IMR-90 (cell line): Measurements from ENCODE around the gene SLC1A5.

Experiments used
- CHD1 ChIP-seq: IDR thresholded peaks from 2 replicates; pipeline ENCODE4 v1.6.1; 2012; ENCODE audit warnings: low read depth, low read length, improper control_type of control experiment
- MXI1 ChIP-seq: IDR thresholded peaks from 2 replicates; pipeline ENCODE4 v1.6.1; 2012; ENCODE audit warnings: low read depth, mild to moderate bottlenecking, low read length, moderate library complexity, borderline replicate concordance
- POLR2A ChIP-seq: IDR thresholded peaks from 2 replicates; pipeline ENCODE4 v1.6.1; 2012; ENCODE audit warnings: mild to moderate bottlenecking, low read depth, low read length
- RCOR1 ChIP-seq: IDR thresholded peaks from 2 replicates; pipeline ENCODE4 v1.6.1; 2012; ENCODE audit warnings: mild to moderate bottlenecking, low read length, improper control_type of control experiment; ENCODE audit not compliant: insufficient replicate concordance
- TF ChIP-seq, protein P1 (sequence below): conservative IDR thresholded peaks from 2 replicates; pipeline ENCODE4 v1.5.1; 2012; ENCODE audit warnings: mild to moderate bottlenecking, low read depth, low read length, improper control_type of control experiment

GRCh38 chr19:46745521-46746280 lies 42.7 kb downstream of the SLC1A5 start, which contains the start of gene FKRP:
- peak; percentile 41; the same call in 1 of the 2 replicates for TF ChIP-seq MXI1
- TF ChIP-seq, protein P1, sequence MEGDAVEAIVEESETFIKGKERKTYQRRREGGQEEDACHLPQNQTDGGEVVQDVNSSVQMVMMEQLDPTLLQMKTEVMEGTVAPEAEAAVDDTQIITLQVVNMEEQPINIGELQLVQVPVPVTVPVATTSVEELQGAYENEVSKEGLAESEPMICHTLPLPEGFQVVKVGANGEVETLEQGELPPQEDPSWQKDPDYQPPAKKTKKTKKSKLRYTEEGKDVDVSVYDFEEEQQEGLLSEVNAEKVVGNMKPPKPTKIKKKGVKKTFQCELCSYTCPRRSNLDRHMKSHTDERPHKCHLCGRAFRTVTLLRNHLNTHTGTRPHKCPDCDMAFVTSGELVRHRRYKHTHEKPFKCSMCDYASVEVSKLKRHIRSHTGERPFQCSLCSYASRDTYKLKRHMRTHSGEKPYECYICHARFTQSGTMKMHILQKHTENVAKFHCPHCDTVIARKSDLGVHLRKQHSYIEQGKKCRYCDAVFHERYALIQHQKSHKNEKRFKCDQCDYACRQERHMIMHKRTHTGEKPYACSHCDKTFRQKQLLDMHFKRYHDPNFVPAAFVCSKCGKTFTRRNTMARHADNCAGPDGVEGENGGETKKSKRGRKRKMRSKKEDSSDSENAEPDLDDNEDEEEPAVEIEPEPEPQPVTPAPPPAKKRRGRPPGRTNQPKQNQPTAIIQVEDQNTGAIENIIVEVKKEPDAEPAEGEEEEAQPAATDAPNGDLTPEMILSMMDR: no peak
- no peak for TF ChIP-seq CHD1
- no peak for TF ChIP-seq RCOR1
- no peak for TF ChIP-seq POLR2A
